Fibroblast of the aortic adventitia (primary cell): Measurements from ENCODE around the gene DBNDD1. TPM values are rescaled to one million over a fixed set of nuclear protein-coding genes. Genes with fewer than 3 reads are reported as not detected.

Source experiments
- DNase-seq: peaks from one replicate; pipeline ENCODE4 v3.0.0-alpha.2; 2010; ENCODE audit warnings: low read depth
- H3K4me3 ChIP-seq: 2 replicates; pipeline ENCODE4 v1.5.1; 2011; ENCODE audit warnings: low read depth, mild to moderate bottlenecking, control low read depth, low read length, moderate library complexity
- total RNA-seq: library from RNA; depleted of rRNA; stranded (reverse); fragments of >200 nt; gene quantifications from 2 replicates; pipeline ENCODE4 v1.2.3, GENCODE V29; 2012; ENCODE audit warnings: low replicate concordance
- TF ChIP-seq, protein P1 (sequence below): IDR thresholded peaks from 2 replicates; pipeline ENCODE4 v1.5.1; 2011; ENCODE audit warnings: mild to moderate bottlenecking, low read length, control low read depth, inconsistent platforms; ENCODE audit not compliant: insufficient read depth

The DBNDD1 gene
- total RNA-seq, 1 donor, result 1.7 TPM

DNA sequence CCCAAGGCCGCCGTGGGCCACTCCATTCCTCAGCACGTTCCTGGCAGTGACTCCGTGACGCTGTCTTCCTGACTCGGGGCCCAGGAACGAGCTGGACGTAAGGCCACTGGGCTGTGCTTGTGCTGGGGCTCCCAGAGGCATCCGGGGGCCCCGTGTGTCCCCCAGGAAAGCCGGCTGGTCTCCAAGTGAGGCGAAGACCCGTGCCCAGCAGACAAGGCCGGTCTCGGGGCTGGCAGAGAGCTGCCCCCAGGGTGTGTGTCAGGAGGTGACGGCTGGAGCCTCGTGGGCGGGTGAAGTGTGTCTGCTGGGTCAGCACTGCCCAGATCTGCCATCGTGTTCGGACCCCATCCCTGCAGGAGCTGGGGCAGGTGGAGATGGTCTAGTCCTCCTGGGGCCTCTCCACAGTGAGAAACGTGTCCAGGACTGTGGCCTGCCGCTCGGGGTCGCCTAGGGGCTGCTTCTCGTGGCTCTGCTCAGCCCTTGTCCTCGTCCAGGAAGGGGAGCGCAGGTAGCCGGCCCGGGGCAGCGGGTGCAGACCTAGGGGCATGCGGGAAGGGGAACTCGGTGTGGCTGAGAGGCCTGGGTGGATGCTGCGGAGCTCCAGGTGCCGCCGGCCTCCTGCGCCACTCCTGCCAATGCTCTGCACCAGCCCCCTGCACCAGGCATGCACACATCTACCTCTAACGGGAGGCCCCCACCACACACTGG lies 13.1 kb downstream of the DBNDD1 start:
- DNase-seq, result no peak
- TF ChIP-seq, protein P1, sequence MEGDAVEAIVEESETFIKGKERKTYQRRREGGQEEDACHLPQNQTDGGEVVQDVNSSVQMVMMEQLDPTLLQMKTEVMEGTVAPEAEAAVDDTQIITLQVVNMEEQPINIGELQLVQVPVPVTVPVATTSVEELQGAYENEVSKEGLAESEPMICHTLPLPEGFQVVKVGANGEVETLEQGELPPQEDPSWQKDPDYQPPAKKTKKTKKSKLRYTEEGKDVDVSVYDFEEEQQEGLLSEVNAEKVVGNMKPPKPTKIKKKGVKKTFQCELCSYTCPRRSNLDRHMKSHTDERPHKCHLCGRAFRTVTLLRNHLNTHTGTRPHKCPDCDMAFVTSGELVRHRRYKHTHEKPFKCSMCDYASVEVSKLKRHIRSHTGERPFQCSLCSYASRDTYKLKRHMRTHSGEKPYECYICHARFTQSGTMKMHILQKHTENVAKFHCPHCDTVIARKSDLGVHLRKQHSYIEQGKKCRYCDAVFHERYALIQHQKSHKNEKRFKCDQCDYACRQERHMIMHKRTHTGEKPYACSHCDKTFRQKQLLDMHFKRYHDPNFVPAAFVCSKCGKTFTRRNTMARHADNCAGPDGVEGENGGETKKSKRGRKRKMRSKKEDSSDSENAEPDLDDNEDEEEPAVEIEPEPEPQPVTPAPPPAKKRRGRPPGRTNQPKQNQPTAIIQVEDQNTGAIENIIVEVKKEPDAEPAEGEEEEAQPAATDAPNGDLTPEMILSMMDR, result no peak
- H3K4me3 ChIP-seq, result no peak overlapping the region

DNA sequence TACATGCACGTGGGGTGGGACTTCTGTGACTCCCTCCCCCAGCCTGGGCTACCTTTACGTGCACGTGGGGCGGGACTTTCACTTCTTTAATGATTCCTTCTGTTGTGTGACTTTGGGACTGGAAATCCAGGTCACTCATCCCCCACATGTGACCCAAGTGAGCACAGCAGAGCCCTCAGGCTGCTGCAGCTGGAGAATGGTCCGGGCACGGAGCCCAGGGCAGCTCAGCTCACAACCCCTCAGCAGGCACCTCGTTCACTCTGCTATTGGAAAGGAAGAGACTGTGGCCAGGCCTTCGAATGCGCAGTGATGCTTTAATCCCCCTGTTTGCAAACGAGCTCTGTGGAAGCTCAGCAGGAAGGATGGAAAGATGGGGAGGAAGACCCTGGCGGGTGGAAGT lies 14.7 kb downstream of the DBNDD1 start:
- no peak overlapping the region for H3K4me3 ChIP-seq
- no peak for DNase-seq
- TF ChIP-seq, protein P1, result no peak

DNA sequence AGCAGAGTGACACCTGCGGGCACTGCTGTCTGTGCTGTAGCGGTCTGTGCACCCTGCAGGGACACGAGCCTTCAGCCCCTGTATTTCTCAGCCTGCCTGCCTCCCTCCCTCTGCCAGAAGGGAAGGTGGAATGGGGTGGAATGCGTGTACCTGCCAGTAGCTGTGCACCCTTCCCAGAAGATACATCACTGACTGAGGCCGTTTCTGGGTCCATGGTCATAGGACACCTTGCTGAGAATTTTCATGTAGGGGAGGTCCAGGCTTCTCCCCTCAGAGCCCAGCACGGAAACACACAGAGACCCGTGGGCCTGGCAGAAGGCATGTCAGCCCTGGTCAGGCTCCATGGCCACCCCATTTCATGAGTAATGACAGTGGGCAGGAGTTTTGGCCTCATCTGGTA lies 16.5 kb downstream of the DBNDD1 start:
- TF ChIP-seq, protein P1, result no peak
- H3K4me3 ChIP-seq, result no peak overlapping the region
- no peak for DNase-seq

- no peak overlapping the region for H3K4me3 ChIP-seq
- DNase-seq, result no peak
- TF ChIP-seq, protein P1, result no peak
Measured at GRCh38 chr16:90001761-90002503, 17.3 kb downstream of the DBNDD1 start.

DNA sequence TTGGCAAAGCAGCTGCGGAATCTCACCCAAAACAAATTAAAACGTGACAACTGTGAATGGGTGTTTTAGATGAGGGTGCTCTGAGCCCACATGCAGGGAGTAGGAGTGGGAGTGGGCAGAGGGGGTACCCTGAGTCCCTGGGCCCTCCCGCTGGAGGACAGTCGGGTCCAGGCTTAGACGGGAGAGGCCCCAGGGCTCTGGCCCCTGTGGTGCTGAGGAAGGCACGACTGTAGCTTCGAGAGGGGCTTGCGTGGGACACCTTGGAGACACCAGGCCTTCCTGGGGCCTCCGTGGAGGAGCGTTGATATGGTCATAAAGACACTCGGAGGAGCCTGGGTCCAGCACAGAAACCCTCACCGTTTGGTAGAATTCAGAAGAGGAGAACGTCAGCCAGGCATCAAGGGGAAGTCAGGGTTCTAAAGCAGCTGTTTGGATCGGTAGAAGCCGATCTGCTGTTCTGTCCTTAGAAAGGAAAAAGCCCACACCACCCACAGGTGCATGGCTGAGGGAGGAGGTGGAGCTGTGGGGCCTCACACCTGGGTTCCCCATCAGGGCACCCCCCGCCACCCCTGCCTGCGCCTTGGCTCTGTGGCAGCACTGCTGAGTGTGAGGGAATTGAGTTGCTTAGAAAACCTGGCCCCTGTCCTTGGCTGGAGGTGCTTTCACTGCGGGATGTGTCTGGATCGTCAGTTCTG lies 18.4 kb downstream of the DBNDD1 start:
- no peak for DNase-seq
- TF ChIP-seq, protein P1, result no peak
- no peak overlapping the region for H3K4me3 ChIP-seq

- no peak for DNase-seq
- H3K4me3 ChIP-seq, result no peak overlapping the region
- TF ChIP-seq, protein P1, result no peak
Measured at GRCh38 chr16:89999831-90000574, 19.3 kb downstream of the DBNDD1 start.
